Hepatocyte (in vitro differentiated cells): ENCODE data around the gene EHD3.

ENCODE experiments used
- EZH2 ChIP-seq: fragments of 200-600 bp; sonication (generic); IDR thresholded peaks from 2 replicates; pipeline ENCODE4 v1.6.1; 2016; ENCODE audit warnings: antibody characterized with exemption, mild to moderate bottlenecking, borderline replicate concordance
- EZH2phosphoT487 ChIP-seq: fragments of 200-600 bp; sonication (generic); IDR thresholded peaks from one replicate; pipeline ENCODE4 v1.6.1; 2018; ENCODE audit warnings: antibody characterized with exemption, mild to moderate bottlenecking, low read depth, moderate library complexity; ENCODE audit not compliant: unreplicated experiment, severe bottlenecking
- TF ChIP-seq, protein P1 (sequence below): fragments of 200-600 bp; sonication (generic); IDR thresholded peaks from 2 replicates; pipeline ENCODE4 v1.5.1; 2016; ENCODE audit warnings: antibody characterized with exemption, mild to moderate bottlenecking; ENCODE audit not compliant: poor library complexity

DNA sequence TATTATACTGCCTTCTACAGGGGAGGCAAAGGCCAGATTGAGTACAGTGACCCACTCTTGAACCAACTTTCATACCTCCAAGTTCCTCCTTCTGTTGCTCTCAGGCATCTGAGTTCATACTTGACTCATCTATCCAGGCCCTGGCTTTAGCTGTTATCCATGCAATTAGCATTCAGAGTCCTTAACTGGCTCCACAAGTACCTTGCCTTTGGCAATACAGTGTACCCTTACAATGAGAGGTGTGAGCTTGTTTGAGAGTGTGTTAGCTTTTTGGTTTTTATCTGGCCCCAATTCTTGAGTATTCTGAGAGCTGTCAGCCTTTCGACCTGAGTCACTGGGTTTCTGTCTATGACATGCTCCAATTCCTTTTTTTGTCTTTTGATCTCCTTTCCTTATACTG is 60.2 kb downstream of the EHD3 start:
- TF ChIP-seq, protein P1, sequence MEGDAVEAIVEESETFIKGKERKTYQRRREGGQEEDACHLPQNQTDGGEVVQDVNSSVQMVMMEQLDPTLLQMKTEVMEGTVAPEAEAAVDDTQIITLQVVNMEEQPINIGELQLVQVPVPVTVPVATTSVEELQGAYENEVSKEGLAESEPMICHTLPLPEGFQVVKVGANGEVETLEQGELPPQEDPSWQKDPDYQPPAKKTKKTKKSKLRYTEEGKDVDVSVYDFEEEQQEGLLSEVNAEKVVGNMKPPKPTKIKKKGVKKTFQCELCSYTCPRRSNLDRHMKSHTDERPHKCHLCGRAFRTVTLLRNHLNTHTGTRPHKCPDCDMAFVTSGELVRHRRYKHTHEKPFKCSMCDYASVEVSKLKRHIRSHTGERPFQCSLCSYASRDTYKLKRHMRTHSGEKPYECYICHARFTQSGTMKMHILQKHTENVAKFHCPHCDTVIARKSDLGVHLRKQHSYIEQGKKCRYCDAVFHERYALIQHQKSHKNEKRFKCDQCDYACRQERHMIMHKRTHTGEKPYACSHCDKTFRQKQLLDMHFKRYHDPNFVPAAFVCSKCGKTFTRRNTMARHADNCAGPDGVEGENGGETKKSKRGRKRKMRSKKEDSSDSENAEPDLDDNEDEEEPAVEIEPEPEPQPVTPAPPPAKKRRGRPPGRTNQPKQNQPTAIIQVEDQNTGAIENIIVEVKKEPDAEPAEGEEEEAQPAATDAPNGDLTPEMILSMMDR, result no peak
- TF ChIP-seq EZH2, result no peak
- no peak for TF ChIP-seq EZH2phosphoT487
